ENCODE measurements around the gene RILP.

The RILP gene

DNA sequence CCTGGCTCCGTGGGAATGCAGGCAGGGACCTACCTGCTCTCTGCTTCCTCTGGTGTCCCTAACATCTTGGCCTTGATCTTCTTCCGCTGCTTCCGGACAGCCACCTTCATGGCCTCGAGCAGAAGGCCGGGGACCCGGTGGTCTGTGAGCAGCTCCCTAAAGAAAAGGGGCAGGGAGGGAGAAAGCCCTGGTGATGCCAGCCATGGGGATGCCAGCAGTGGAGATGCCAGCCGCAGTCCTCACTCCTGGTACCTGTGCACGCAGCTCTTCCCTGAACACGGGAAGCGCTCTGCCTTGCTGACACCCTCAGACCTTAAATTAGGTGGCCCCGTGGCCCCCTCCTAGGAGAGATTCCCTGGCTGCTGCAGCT is 1.9 kb downstream of the RILP start:
- no peak for DNase-seq

GRCh38 chr17:1646199-1646875 is 3.3 kb downstream of the RILP start:
- no peak for DNase-seq

DNA sequence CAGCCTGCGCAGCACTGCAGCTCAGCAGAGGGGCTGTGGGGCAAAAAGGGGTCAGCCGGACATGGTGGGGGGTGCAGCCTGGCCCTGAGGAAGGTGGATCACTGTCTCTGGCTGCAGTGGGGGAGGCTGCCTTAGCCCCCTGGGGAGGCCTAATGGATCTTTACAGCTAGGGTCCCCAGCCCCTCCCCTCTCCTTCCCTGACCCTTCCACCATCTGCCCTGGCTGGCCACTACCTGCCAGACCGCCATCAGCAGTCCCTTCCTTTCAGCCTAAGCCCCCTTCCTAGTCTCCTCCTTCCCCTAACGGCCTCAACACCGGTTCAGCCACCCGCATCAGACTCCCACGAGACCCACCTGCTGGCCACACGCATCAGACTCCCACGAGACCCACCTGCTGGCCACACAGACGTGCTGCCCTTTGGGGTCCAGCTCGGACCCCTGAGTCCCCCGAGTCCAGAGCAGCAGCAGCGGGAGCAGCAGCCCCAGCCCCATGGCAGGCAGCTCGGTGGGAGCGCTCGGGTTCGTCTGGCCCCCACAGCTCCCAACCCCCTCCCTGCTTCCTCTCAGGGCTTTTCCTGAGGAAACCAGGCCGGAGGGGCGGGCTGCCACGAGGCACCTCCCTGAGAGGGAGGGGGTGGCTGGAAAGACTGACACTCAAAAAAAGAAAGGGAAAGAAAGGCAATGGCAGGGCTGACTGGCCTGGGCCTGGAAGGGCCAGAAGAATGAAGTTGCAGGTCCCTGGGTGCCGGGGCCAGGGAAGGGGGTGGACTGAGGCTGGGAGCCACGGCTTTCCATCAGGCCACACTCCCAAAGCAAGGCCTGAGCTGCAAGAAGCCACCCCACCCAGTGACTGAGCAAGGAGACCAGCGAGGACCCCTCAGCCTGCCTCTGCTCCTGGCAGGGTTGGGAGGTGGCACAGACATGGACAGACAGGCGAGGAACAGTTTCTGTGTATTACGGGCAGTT is 4.2 kb downstream of the RILP start, which contains the start of gene SCARF1:
SCARF1 (minus strand) TSS at position 526 of the 965 bp plus-strand sequence; CDS start at position 491, 35 bp downstream.
- DNase-seq, result no peak

GRCh38 chr17:1644493-1645206 is 5.0 kb downstream of the RILP start:
- DNase-seq, result no peak

GRCh38 chr17:1643999-1644492 is 5.6 kb downstream of the RILP start:
- DNase-seq, result no peak

DNA sequence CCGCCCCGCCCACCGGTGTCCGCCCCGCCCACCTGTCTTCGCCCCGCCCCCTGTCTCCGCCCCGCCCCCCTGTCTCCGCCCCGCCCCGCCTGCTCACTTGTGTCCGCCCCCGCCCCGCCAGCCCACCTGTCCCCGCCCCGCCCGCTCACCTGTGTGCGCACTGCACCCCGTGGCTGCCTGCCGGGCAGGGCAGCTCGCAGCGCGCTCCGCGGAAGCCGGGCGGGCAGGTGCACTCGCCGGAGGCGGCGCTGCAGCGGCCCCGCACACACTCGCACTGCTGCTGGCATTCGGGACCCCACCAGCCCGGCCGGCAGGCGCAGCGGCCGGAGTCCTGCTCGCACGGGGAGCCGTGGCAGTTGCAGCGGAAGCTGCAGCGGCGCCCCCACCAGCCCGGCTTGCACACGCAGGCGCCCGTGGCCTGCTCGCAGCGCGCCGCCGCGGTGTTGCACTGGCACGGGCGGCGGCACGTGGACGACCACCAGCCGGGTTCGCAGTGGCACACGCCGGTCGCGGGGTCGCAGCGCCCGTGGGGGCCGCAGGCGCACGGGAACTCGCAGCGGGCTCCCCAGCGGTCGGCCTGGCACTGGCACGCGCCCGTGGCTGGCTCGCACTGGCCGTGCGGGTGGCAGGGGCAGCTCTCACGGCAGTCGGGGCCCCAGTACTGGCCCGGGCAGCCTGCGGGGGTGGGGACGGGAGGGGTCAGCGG is 6.2 kb downstream of the RILP start:
- peak; percentile 55 for DNase-seq

- DNase-seq, result no peak
These were observed 8.6 kb downstream of the RILP start for GRCh38 chr17:1641065-1641403.

GRCh38 chr17:1640329-1641064 is 9.2 kb downstream of the RILP start:
- DNase-seq, result no peak

GRCh38 chr17:1639549-1640180 is 10.0 kb downstream of the RILP start:
- DNase-seq, result no peak

- no peak for DNase-seq
These were observed 10.9 kb downstream of the RILP start for GRCh38 chr17:1638624-1639300.

- DNase-seq, result no peak
These were observed 11.5 kb downstream of the RILP start for GRCh38 chr17:1638171-1638590.

DNA sequence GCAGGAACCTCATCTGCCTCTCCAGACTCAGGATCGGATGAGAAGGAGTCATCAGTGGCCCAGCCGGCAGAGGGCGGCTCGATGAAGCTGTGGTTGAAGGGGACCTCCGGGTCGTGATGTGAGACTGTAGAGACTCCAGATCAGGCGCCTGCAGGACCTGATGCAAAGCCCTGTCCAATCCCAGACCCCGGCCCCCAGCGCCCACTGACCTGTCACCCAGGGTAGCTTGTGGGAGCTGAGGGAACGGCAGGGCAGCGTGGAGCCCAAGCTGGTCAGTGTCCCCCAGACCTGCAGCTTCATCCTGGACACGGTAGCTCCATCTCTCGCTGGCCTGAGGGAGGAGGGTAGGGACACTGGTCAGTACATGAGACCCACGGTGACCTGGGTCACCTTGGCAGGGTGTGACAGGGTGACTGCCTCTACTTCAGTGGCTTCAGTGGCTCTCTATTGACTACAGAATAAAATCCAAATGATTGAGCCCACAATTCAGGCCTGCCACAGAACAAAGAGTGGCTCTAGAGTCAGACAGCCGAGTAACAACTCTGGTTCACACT is 12.9 kb downstream of the RILP start:
- no peak for DNase-seq

DNA sequence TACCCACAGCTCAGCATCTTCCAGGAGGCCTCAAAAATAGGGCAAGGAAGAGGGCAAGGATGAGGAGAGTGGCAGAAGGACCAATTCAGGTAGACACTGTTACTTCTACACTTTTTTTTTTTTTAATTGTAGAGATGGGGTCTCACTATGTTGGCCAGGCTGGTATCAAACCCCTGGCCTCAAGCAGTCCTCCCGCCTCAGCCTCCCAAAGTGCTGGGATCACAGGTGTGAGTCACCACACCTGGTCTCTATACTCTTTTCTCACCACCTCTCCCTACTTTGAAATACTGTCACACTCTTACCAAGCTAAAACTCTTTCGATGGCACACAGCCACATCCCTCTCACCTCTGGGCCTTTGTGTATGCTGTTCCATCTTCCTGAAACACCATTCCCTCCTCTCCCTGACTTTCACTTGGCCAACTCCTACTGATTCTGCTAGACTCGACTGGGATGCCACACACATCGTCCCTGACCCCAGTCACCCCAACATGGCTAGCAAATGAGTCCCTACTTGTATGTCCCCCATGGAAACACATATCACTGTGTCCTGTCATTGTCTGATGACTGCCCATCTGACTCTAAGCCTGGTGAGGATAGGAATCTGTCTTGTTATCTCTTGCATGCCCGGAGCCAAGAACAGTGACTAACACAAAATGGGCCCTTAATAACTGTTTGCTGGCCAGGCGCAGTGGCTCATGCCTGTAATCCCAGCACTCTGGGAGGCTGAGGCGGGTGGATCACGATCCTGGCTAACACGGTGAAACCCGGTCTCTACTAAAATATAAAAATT is 13.8 kb downstream of the RILP start:
- no peak for DNase-seq

GRCh38 chr17:1634841-1635650 is 14.6 kb downstream of the RILP start:
- DNase-seq, result no peak

GRCh38 chr17:1630662-1631061 is 19.0 kb downstream of the RILP start:
- DNase-seq, result no peak

DNA sequence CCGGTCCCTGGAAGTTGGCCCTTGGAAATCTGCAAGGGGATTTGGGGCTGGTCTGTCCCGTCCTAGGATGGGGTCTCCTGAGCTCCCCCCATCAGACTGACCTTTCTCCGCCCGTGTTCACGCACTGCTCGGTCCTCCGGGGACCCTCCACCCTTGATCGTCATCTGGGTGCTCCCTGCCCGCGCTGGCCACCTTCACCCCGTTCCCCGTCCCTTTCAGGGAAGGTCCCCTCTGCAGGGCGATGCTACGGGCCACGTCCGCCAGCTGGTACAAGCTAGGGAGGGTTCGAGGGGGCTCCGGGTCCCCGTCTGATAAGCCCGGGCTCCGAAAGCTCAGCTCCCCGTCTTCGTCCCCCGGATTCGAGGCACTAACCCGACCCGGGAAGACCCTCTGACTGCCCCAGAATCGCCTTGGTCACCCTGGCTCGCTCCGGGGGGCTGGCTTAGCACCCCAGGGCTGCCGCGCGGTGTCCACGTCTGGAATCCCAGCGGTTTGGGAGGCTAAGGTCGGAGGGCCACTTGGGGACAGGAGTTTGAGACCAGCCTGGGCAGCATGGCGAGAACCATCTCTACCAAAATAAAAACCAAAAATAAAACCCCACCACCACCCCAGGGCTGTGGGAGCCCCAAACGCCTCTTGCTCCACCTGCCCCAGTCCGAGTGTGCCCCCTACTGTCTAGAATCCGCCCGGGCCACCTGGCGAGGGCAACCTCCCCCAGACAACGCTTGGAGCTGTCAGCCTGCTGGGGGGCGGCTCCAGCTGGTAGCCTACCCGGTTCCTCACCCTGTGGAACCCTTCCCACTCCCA is 20.0 kb downstream of the RILP start:
- peak; percentile 74 for DNase-seq

GRCh38 chr17:1628856-1629503 is 20.7 kb downstream of the RILP start:
- peak; percentile 88 for DNase-seq

All from activated CD8-positive, alpha-beta memory T cell treated with anti-CD3 and anti-CD28 coated beads, Interleukin-2, amount 50 U/mL, for 4 hours (primary cell).